AML-193 (cell line): ENCODE data around the gene MAD1L1.
"Not testable (repeated sequence)": the region's sequence is repeated elsewhere in the genome, so short reads cannot be mapped to it uniquely, and the experiment has no call there.

Source experiments
- DNase-seq, 2 experiments: peaks; one replicate each; lab custom pipeline; 2025; lab: John Stamatoyannopoulos, UW

The MAD1L1 gene

DNA sequence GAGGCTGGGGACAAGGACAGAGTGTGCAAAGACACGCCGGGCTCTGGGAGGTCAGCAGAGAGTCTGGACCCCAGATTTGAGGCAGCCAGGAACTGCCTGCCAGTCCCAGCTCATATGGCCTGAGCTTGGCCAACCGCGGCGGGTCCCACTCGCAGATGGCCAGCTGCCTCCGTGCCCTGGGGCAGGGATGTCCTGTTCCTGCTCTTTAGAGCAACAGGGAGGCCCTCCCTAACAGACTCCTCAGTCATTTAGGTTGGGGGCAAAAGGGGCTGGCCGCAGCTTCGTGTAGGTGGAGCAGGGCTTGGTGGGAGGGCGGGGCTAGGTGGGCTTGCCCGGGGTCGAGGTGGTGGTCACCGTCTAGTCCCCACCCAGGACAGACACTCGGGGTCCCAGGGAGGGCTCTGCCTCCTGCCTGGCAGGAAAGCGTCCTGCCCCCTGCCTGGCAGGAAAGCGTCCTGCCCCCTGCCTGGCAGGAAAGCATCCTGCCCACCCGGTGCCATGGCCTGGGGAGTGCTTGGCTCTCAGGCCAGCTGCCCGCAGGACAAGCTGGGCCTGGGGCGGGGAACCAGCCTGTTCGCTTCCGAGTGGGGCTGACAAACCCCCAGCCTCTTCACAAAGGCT, 393.7 kb downstream of the MAD1L1 start:
- DNase-seq = not testable (repeated sequence)

- not testable (repeated sequence) for DNase-seq
Measured at GRCh38 chr7:1838544-1838872, 394.2 kb downstream of the MAD1L1 start.

GRCh38 chr7:1837696-1838543, 394.8 kb downstream of the MAD1L1 start:
- DNase-seq = not testable (repeated sequence)

DNA sequence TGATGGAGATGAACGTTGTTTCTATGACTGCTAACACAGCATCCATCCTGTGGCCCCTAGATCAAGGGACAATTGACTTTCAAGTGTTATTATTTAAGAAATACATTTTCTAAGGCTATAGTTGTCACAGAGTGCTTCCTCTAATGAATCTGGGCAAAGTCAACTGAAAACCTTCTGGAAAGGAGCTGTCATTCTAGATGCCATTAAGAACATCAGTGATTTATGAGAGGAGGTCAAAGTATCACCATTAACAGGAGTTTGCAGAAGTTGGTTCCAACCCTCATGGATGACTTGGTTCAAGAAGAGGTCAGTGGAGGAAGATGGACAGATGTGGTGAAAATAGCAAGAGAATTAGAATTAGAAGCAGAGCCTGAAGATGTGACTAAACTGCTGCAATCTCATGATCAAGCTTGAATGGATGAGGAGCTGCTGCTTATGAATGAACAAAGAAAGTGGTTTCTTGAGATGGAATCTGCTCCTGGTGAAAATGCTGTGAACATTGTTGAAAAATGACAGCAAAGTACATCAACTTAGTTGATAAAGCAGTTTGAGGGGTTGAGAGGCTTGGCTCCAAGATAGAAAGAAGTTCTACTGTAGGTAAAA, 400.7 kb downstream of the MAD1L1 start:
- not testable (repeated sequence) for DNase-seq

GRCh38 chr7:1831471-1831870, 401.3 kb downstream of the MAD1L1 start:
- DNase-seq = not testable (repeated sequence)

- not testable (repeated sequence) for DNase-seq
Measured at GRCh38 chr7:1829668-1830067, 403.1 kb downstream of the MAD1L1 start.

DNA sequence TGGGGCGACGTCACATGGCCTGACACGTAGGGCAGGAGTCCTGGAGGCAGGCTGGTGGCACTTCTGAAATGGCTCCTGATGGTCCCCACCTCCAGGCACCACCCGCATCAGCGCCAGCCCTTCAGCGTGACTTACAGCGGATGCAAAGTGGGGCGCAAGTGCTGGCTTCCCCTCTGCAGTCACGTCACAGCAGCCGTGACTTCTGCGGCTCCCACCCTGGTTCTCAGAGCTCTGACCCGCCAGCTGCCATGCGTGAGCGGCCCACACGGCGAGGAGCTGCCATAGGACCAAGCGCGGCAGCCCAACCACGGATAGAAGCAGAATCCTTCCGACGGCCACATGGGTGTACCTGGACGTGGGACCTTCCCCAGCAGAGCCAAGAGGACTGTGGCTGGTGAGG, 403.6 kb downstream of the MAD1L1 start:
- no peak for DNase-seq

GRCh38 chr7:1828170-1828569, 404.6 kb downstream of the MAD1L1 start:
- not testable (repeated sequence) for DNase-seq

- not testable (repeated sequence) for DNase-seq
Measured at GRCh38 chr7:1827521-1827981, 405.2 kb downstream of the MAD1L1 start.

GRCh38 chr7:1826931-1827330, 405.8 kb downstream of the MAD1L1 start:
- DNase-seq = not testable (repeated sequence)

DNA sequence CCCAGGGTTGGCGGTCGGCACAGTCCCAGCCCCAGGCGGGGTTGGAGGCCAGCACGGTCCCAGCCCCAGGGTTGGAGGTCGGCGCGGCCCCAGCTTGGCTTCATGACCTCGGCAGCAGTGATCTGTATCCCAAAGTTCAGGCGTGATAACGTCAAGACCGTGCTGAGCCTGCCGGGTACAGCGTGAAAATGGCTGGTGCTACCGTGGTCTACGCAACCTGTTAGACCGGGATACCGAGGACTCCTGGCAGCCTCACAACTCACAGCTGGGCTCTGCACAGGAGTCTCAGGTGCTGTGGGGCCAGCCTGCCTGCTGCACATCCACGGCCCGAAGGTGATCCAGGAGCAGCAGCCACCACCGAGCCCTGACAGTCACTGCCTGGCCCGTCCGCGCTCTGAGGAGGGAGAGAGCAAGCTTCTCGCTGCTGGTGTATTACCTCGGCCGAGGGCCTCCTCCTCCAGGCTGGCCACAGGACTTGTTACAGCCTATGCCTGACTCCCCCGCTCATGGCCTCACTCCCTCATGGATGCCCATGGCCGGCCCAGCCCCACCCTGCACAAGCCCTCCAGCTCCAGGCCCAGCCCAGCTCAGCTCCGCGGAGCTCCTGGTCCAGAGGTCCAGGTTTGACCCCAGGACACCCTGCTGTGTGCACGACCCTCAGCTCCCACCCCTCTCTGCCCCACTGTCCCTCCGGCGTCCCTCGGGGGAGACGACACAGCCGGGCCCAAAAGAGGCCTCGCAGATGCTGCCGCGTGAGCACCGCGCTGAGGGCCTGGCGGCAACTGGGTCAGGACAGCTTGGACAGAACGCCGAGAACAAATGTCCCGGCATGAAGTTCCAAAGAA, 406.6 kb downstream of the MAD1L1 start:
- DNase-seq = no peak

- not testable (repeated sequence) for DNase-seq
Measured at GRCh38 chr7:1825647-1825896, 407.2 kb downstream of the MAD1L1 start.

GRCh38 chr7:1824882-1825646, 407.7 kb downstream of the MAD1L1 start:
- not testable (repeated sequence) for DNase-seq

DNA sequence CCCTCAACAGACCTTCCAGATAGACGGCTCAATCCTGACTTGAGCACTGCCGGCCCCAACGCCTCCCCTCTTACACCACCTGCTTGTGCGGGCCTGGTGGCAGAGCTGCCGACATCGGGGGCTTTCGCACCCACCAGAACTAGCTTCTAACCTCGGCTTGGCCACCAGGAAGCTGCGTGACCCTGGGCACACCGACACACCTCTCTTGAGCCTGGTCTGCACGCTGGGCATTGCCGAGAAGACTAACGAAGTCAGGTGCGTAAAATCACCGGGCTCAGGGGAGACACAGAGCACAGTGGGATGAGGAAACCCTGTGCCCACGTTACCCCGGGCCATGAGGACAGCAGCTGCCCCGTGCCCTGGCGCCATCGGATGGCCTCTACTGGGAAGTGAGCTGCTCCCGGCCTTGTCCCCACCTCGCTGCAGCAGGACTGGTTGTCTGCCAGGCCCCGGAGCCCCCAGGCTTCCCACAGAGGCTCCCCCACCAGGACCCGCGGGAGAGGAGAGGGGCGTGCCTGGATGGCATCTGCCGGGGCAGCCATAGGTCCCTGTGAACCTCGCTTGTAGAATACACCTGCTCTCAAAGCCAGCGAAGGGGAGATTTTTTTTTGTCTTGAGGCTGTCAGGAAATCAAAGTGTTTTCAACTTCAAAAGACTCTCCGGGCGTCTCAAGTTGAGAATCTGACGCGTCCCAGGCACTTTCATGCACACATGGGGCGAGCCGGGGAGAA, 408.4 kb downstream of the MAD1L1 start:
- DNase-seq = not testable (repeated sequence)

- DNase-seq = no peak
Measured at GRCh38 chr7:1823376-1824150, 409.2 kb downstream of the MAD1L1 start.

- DNase-seq = no peak
Measured at GRCh38 chr7:1819259-1819841, 413.4 kb downstream of the MAD1L1 start.

GRCh38 chr7:1818575-1819258, 414.0 kb downstream of the MAD1L1 start:
- no peak for DNase-seq

DNA sequence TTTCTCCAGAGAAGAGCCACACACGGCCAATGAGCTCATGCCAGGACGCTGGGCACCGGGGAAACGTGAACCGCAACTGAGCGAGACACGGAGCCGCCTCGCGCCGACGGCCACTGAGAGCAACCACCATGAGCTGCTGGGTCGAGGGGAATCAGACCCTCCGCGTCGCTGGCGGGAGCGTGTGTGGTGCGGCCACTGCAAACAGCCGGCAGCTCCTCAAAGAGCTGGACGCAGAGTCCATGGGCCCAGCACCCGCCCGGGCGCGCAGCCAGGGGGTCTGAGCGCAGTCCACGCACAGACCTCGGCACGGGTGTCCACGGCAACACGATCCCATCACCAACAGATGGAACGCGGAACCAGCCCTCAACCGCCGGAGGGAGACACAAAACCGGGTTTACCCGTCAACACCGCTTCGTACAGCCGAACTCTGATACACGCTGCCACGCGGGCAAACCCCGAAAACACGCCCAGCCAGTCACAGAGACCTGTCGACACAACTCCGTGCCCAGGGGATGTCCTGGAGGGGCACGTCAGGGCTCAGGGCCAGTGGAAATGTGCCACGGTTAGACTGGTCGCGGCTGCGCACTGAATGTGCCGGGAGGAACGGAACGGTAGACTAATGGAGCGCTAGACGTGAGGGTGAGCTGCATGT, 415.6 kb downstream of the MAD1L1 start:
- no peak for DNase-seq

DNA sequence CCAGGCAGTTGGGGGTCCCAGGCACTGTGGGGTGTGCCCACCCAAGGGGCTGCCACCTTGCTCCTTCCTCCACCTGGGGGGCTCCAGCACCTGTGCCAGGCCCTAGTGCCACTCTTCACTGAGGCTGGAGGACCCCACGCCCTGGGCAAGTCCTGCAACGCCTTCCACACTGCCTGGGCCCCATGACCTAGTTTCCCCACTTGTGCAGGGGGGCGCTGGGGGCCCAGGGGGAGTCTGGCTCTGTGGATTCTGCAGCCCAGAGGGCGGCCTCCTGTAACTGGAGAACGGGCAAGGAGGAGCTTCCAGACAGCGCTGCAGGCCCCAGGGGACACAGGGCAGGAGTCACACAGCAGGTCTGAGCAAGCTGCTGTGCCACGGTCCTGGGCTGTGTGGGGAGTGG, 416.3 kb downstream of the MAD1L1 start:
- not testable (repeated sequence) for DNase-seq
